Ascending aorta (tissue), 2 donors: ENCODE data around the gene RHOT2. TPM values are rescaled to one million over a fixed set of nuclear protein-coding genes. Genes with fewer than 3 reads are reported as not detected.

ENCODE experiments used
- DNase-seq, 2 donors: peaks; one replicate each; pipeline ENCODE4 v3.0.0-alpha.2; 2019; ENCODE audit warnings: low spot score in 2 of 2
- H3K27ac ChIP-seq, 2 donors: fragments of 200-600 bp; sonication (generic); one replicate each; pipeline ENCODE4 v1.5.1; 2016 to 2017; ENCODE audit warnings: mild to moderate bottlenecking in 1 of 2
- H3K27me3 ChIP-seq: fragments of 200-600 bp; sonication (generic); one replicate; pipeline ENCODE4 v1.5.1; 2017
- H3K36me3 ChIP-seq, 2 donors: fragments of 200-600 bp; sonication (generic); one replicate each; pipeline ENCODE4 v1.5.1; 2016
- H3K4me1 ChIP-seq, 2 donors: fragments of 200-600 bp; sonication (generic); one replicate each; pipeline ENCODE4 v1.5.1; 2016 to 2017; ENCODE audit warnings: mild to moderate bottlenecking in 1 of 2
- H3K4me3 ChIP-seq, 2 donors: fragments of 200-600 bp; sonication (generic); one replicate each; pipeline ENCODE4 v1.5.1; 2016 to 2017; ENCODE audit warnings: mild to moderate bottlenecking in 1 of 2
- H3K9me3 ChIP-seq, 2 donors: fragments of 200-600 bp; sonication (generic); one replicate each; pipeline ENCODE4 v1.5.1; 2016
- intact Hi-C: fragments of 100-400 bp; cut with DNase I; formaldehyde crosslinking; loops from one replicate; pipeline ENCODE4 v1.15.1; 2023
- total RNA-seq: library from RNA; depleted of rRNA; stranded (reverse); fragments of >200 nt; gene quantifications from one replicate; pipeline ENCODE4 v1.1.0, GENCODE V29; 2016
- TF ChIP-seq, protein P1 (sequence below), 3 experiments: fragments of 200-600 bp in 2 of 3; fragments of 450-650 bp in 1 of 3; sonication (generic) in 2 of 3; IDR thresholded peaks; one replicate each; pipeline ENCODE4 v1.5.1; 2016 to 2019; ENCODE audit warnings: antibody characterized with exemption in 3 of 3, mild to moderate bottlenecking in 1 of 3, moderate library complexity in 1 of 3

RHOT2 gene
- total RNA-seq, 1 donor from 2014 or later, result 41.8 TPM

DNA sequence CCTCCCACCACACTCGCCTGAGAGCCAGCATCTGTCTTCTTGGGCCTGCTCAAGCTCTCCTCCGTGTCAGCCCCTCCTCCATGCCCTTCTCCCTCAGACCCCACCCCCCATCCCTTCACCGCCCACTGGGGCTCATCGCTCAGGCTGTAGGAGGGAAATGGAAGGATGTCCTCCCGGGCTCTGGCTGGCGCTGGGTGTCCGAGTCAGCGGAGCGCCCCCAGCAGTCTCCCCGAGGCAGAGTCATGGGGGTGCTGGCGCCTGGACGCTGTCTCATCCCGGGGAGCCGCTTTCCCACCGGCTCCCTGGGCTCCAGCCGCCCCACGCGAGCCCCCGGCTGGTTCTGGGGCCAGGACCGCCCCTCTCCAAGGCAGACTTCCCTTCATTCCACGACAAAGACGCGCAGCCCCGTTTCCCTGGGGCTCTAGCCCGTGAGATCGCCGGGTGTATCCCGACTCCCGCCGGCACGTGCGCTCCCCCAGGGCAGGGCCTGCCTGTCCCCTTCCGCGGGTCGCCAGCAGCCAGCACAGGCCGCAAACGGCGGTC lies 52.6 kb downstream of the RHOT2 start:
- no peak for DNase-seq
- H3K27ac ChIP-seq, result peak overlapping the region; percentile 74 to 80
- no peaks in the 10 kb centered on the region for H3K27me3 ChIP-seq
- H3K4me1 ChIP-seq, result peaks cover 14 to 19% of the 10 kb centered on the region in 2 donors
- H3K36me3 ChIP-seq, result no peaks in the 10 kb centered on the region
- H3K4me3 ChIP-seq, result peak overlapping the region; percentile 74 to 96
- no peaks in the 10 kb centered on the region for H3K9me3 ChIP-seq
- intact Hi-C loops, result no loop called here
- TF ChIP-seq, protein P1, sequence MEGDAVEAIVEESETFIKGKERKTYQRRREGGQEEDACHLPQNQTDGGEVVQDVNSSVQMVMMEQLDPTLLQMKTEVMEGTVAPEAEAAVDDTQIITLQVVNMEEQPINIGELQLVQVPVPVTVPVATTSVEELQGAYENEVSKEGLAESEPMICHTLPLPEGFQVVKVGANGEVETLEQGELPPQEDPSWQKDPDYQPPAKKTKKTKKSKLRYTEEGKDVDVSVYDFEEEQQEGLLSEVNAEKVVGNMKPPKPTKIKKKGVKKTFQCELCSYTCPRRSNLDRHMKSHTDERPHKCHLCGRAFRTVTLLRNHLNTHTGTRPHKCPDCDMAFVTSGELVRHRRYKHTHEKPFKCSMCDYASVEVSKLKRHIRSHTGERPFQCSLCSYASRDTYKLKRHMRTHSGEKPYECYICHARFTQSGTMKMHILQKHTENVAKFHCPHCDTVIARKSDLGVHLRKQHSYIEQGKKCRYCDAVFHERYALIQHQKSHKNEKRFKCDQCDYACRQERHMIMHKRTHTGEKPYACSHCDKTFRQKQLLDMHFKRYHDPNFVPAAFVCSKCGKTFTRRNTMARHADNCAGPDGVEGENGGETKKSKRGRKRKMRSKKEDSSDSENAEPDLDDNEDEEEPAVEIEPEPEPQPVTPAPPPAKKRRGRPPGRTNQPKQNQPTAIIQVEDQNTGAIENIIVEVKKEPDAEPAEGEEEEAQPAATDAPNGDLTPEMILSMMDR (IDR thresholded peaks at IDR 0.05), result no peak

DNA sequence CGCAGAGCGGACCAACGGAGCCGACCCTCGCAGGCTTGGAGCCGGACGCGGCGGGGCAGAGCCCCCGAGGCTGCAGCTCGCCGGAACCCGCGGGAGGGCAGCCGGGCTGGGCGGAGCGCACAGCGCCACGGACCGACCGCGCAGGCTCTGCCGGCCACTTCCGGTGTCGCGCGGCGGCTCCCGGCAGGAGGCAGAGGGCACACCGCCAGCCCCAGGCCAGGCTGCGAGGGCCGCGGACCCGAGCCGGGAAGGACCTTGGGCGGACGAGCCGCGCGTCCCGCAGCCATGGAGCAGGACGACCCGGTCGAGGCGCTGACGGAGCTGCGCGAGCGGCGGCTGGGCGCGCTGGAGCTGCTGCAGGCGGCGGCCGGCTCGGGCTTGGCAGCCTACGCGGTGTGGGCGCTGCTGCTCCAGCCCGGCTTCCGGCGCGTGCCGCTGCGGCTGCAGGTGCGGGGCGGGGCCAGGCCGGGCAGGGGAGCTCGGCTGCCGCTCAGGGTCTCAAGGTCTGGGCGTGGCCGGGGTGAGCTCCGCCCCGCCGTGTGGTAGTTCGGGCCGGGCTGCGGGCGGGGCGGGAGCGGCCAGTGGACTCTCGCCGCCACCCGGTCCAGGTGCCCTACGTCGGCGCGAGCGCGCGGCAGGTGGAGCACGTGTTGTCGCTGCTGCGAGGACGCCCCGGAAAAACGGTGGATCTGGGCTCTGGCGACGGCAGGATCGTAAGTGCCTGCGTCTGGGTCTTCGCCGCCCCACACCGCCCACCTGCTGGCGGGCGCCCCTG lies 53.2 kb downstream of the RHOT2 start, which contains the start of gene ANTKMT:
Gene ANTKMT, plus strand, starts transcription at position 157 of the 775 bp plus-strand sequence. Its CDS starts 129 bp downstream, at position 286.
- Histone ChIP-seq H3K4me1 (peaks cover 8 to 14% of the 10 kb centered on the region in 2 donors), H3K36me3 (no peaks in the 10 kb centered on the region), H3K4me3 (peak within 1 kb of the TSS; percentile 74 to 96), H3K27me3 (no peaks in the 10 kb centered on the region), H3K27ac (peak within 1 kb of the TSS; percentile 74 to 80), H3K9me3 (no peaks in the 10 kb centered on the region)
- TF ChIP-seq, protein P1 (IDR thresholded peaks at IDR 0.05), result no peak
- intact Hi-C loops, result no loop called here
- DNase-seq, result peak in 1 of 2 donors; percentile 82

DNA sequence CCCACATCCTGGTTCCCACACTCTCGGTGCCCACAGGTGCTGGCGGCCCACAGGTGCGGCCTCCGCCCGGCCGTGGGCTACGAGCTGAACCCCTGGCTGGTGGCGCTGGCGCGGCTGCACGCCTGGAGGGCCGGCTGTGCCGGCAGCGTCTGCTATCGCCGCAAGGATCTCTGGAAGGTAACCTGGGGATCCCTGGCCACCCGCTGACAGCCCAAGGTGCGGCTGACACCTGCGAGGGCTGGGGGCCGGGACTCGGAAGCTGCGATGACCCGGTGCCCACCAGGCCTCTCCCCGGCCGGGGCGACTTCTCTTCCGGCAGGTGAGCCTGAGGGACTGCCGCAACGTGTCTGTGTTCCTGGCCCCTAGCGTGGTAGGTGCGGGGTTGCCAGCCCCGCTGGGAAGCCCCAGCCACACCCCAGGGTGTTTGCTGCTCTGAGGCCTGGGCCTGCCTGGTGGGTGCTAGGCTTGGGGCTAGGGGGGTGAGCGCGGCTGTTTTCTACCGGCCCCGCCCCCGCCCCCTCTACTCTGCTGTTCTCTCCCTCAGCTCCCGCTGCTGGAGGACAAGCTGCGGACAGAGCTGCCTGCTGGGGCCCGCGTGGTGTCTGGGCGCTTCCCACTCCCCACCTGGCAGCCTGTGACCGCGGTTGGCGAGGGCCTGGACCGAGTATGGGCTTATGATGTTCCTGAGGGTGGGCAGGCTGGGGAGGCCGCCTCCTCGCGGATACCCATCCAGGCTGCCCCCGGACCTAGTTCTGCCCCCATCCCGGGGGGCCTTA lies 54.0 kb downstream of the RHOT2 start:
- Histone ChIP-seq H3K36me3 (no peaks in the 10 kb centered on the region), H3K4me3 (peak overlapping the region; percentile 74 to 96), H3K27me3 (no peaks in the 10 kb centered on the region), H3K4me1 (peaks cover 10 to 14% of the 10 kb centered on the region in 2 donors), H3K9me3 (no peaks in the 10 kb centered on the region), H3K27ac (peak overlapping the region in 1 of 2 donors; percentile 80)
- TF ChIP-seq, protein P1 (IDR thresholded peaks at IDR 0.05), result no peak
- DNase-seq, result no peak
- intact Hi-C loops, result no loop called here

DNA sequence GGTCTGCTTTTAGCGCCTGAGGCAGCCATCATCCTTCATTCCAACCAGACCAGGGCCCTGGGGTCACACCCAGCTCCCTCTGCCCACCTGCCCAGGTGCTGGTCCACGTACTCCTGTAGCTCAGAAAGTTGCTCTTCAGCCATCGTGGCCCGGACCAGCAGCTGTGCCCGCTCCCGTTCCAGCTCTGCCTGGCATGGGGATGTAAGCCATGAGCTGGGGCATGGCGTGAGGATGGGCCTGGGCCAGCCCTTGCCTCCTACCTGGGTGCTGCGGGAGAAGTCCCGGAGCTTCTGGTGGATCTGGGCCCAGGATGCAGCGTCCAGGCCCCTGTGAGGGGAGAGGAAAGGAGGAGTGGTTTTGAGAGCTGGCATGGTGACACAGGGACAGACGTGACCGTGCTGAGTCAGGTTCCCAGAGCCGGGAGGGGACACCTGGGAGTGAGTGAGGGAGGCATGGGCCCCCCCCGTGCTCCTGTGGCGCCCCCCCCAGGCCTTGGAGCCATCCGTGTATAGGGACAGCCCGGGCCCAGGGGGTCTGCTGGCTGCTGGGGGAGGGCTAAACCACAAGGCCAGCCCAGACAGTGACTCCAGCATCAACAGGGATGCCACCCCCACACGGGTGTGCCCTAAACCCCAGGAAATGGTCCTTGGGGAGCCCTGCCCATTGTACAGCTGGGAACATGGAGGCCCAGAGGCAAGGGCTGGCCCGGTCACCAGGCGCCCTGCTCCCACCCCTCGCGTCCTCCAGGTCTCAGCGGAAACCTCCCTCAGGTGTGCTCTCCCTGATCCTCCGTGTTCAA lies 55.1 kb downstream of the RHOT2 start:
- Histone ChIP-seq H3K27ac (no peak overlapping the region), H3K27me3 (peaks cover 10% of the 10 kb centered on the region), H3K4me3 (no peak overlapping the region), H3K4me1 (peaks cover 19 to 25% of the 10 kb centered on the region in 2 donors), H3K36me3 (no peaks in the 10 kb centered on the region), H3K9me3 (no peaks in the 10 kb centered on the region)
- intact Hi-C loops, result no loop called here
- TF ChIP-seq, protein P1 (IDR thresholded peaks at IDR 0.05), result no peak
- no peak for DNase-seq

DNA sequence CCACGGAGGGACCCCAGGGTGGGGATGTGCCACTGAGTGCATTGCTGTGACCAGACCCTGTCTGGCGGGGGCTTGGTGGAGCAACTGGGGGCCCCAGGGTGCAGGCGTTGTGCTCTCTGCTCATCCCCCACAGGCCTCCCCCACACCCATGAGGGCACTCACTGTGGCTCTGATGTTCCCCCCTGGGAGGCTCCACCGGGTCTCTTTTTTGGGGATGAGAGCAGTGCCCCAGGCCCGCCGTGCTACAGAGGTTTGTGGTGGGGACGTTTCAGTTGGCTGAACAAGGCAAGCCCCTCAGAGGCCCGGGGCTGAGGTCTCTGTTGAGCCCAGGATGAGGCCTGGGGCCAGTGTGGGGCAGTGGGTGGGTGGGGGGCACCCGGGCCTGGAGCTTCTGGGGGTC lies 55.8 kb downstream of the RHOT2 start:
- TF ChIP-seq, protein P1 (IDR thresholded peaks at IDR 0.05), result no peak
- H3K36me3 ChIP-seq, result no peaks in the 10 kb centered on the region
- H3K27ac ChIP-seq, result no peak overlapping the region
- intact Hi-C loops, result no loop called here
- peaks cover 13% of the 10 kb centered on the region for H3K27me3 ChIP-seq
- peaks cover 25 to 32% of the 10 kb centered on the region in 2 donors for H3K4me1 ChIP-seq
- H3K4me3 ChIP-seq, result no peak overlapping the region
- no peaks in the 10 kb centered on the region for H3K9me3 ChIP-seq
- no peak for DNase-seq
